Measurements from ENCODE around the gene APLP2. TPM values are rescaled to one million over a fixed set of nuclear protein-coding genes. Genes with fewer than 3 reads are reported as not detected.
A peak's percentile ranks its signal among the peaks of the same experiment; 100 is the strongest.

APLP2 gene
- total and polyA plus RNA-seq, 9 of the 15 experiments (the other 6 are each of a cell fraction or from before 2014, with no cell fraction given): 17.4 to 164 (median 118) TPM

DNA sequence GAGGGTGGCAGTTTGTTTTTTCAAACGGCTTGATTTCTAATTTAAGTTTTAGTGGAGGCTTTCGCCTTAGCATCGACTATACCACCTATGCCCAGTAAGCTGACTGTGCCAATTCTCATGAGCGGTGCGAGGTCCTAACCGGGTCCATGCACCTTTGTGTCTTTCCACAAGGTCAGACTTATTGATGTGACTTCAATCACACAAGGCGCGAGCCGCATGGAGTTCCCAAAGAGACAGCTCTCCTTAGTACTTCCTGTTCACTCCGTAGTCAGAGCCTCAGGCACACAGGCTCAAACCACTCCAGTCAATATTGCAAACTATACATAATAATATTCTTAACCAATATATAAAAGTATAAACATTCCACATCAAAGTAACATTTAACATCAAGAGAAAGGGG lies 108.1 kb downstream of the APLP2 start (continued):
- TF ChIP-seq, protein P1, sequence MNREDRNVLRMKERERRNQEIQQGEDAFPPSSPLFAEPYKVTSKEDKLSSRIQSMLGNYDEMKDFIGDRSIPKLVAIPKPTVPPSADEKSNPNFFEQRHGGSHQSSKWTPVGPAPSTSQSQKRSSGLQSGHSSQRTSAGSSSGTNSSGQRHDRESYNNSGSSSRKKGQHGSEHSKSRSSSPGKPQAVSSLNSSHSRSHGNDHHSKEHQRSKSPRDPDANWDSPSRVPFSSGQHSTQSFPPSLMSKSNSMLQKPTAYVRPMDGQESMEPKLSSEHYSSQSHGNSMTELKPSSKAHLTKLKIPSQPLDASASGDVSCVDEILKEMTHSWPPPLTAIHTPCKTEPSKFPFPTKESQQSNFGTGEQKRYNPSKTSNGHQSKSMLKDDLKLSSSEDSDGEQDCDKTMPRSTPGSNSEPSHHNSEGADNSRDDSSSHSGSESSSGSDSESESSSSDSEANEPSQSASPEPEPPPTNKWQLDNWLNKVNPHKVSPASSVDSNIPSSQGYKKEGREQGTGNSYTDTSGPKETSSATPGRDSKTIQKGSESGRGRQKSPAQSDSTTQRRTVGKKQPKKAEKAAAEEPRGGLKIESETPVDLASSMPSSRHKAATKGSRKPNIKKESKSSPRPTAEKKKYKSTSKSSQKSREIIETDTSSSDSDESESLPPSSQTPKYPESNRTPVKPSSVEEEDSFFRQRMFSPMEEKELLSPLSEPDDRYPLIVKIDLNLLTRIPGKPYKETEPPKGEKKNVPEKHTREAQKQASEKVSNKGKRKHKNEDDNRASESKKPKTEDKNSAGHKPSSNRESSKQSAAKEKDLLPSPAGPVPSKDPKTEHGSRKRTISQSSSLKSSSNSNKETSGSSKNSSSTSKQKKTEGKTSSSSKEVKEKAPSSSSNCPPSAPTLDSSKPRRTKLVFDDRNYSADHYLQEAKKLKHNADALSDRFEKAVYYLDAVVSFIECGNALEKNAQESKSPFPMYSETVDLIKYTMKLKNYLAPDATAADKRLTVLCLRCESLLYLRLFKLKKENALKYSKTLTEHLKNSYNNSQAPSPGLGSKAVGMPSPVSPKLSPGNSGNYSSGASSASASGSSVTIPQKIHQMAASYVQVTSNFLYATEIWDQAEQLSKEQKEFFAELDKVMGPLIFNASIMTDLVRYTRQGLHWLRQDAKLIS (CRISPR knock-in tag; IDR thresholded peaks at IDR 0.05): no peak
- TF ChIP-seq FUS (optimal IDR thresholded peaks at IDR 0.05; ENCODE audit: low read depth, low read length) (no peak), U2AF2 (optimal IDR thresholded peaks at IDR 0.05; ENCODE audit: low read depth, low read length) (no peak), MAFF (IDR thresholded peaks at IDR 0.05; ENCODE audit: low read length) (no peak), NBN (IDR thresholded peaks at IDR 0.05; ENCODE audit: low read depth) (no peak)

DNA sequence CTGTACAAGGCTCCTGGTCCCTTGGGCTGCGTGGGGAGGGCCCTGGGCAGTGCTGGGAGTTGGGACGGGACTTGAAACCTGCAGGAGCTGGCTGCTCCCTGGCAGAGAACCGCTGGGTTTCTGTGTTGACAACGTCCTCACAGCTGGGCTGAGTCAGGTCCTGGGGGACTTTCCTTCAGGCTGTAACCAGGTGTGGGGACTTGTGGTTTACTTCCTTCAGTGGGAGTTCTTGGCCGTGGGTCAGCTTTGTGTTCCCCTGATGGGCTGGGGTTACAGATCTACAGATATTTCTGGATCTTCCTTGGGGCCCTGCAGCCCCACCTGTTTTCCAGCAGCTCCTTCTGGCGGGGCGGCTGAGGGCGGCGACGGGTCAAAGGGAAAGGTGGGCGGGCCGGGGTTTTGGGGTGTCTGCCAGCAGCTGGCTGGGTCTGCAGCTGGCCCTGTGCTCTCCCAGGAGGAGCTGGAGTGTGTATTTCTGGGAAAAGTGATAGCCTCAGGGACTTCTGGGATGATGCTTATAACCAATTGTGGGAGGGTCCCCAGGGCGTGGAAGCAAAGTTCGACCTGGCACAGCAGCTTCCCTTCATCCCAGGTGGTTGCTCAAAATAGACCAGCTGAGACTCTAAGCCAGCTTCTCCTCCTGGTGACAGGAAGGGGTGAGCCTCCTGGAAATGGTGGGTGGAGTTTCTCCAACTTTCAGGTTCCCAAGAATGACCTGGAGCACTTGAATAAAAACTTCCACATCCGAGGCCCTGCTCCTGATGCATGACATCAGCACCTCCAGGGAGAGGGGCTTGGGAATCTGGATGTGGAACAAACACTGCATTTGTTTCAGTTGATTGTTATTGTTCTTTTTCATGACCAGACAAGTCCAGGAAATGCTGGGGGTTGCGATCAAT lies 109.0 kb downstream of the APLP2 start:
- H3K79me2 ChIP-seq (ENCODE audit: control insufficient read depth, insufficient read depth, low read length): no peaks in the 10 kb centered on the region
- no peaks in the 10 kb centered on the region for H3K36me3 ChIP-seq (ENCODE audit: control insufficient read depth, insufficient read depth, low read length)
- H3K9me1 ChIP-seq (ENCODE audit: control insufficient read depth, insufficient read depth, low read length): no peaks in the 10 kb centered on the region
- intact Hi-C loops (cut with micrococcal nuclease) (no loop called here), in situ Hi-C loops (cut with MboI) (no loop called here)
- H3K27ac ChIP-seq (ENCODE audit: extremely low read depth, low read depth, low read length): no peak overlapping the region
- no peak overlapping the region for H3K9ac ChIP-seq (ENCODE audit: insufficient read depth in 1 of 2, low read depth in 2 of 2, low read length in 2 of 2)
- ChIA-PET POLR2A (interaction anchor here (0.5 to 1.0 kb wide), 2 partner anchors 203 to 680 kb away, joined by 3 read pairs; no protein-coding TSS in a partner anchor), CTCF (ENCODE audit: low intra/inter-chr PET ratio) (no interaction called here)
- WGBS (ENCODE audit: insufficient coverage, low coverage, missing lambda C conversion rate): 12% methylated on average over 14 of the region's 16 CpGs
- H4K20me1 ChIP-seq (replicated peaks; ENCODE audit: control insufficient read depth, insufficient read depth, low read length): peaks cover 4% of the 10 kb centered on the region; the same call in 1 of the 2 replicates
- TF ChIP-seq NR3C1 (CRISPR knock-in tag; IDR thresholded peaks at IDR 0.05) (no peak), XRCC4 (IDR thresholded peaks at IDR 0.05; ENCODE audit: extremely low read depth, insufficient read depth, insufficient read length) (no peak), YBX1 (IDR thresholded peaks at IDR 0.05) (no peak), HDAC8 (tag; IDR thresholded peaks at IDR 0.05) (0 out of 2 replicates have a peak, but pooled peaks have one; percentile 34), MTA3 (IDR thresholded peaks at IDR 0.05; ENCODE audit: borderline replicate concordance) (no peak)
- TF ChIP-seq, protein P2, sequence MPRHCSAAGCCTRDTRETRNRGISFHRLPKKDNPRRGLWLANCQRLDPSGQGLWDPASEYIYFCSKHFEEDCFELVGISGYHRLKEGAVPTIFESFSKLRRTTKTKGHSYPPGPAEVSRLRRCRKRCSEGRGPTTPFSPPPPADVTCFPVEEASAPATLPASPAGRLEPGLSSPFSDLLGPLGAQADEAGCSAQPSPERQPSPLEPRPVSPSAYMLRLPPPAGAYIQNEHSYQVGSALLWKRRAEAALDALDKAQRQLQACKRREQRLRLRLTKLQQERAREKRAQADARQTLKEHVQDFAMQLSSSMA (CRISPR knock-in tag; IDR thresholded peaks at IDR 0.05): no peak
- TF ChIP-seq, protein P3, sequence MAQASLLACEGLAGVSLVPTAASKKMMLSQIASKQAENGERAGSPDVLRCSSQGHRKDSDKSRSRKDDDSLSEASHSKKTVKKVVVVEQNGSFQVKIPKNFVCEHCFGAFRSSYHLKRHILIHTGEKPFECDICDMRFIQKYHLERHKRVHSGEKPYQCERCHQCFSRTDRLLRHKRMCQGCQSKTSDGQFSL (CRISPR knock-in tag; IDR thresholded peaks at IDR 0.05): no peak
- TF ChIP-seq, protein P3 (tag; IDR thresholded peaks at IDR 0.05): 0 out of 4 replicates have a peak, but pooled peaks of 1 of the 2 experiments have one; percentile 32
- FAIRE-seq: no peak
- DNase-seq (ENCODE audit: extremely low read depth in 1 of 4, low spot score in 3 of 4): no peak
- no peaks in the 10 kb centered on the region for H3K9me3 ChIP-seq (replicated peaks; ENCODE audit: control insufficient read depth, insufficient read depth, low read depth, low read length)
- no peak for ATAC-seq
- H3K4me2 ChIP-seq (ENCODE audit: insufficient read depth, low read length): no peak overlapping the region
- H3K4me3 ChIP-seq: no peak overlapping the region
- peaks cover 47 to 77% of the 10 kb centered on the region in 2 experiments for H3K27me3 ChIP-seq (ENCODE audit: control insufficient read depth in 2 of 2, insufficient read depth in 2 of 2, low read length in 2 of 2)
- no peak overlapping the region for H2AFZ ChIP-seq (ENCODE audit: low read depth, low read length)
- BruUV-seq (replicated peaks): no TSS peak
- peaks cover 0 to 3% of the 10 kb centered on the region in 2 experiments; a peak in 2 of 5 replicates for H3K4me1 ChIP-seq (replicated peaks in 1 of 2; ENCODE audit: control insufficient read depth in 2 of 2, insufficient read depth in 2 of 2, low read length in 2 of 2)
